Measurements from ENCODE around the gene PI4K2A.

GRCh38 chr10:97715259-97715874, 74.9 kb downstream of the PI4K2A start:
- TF ChIP-seq, protein P1, sequence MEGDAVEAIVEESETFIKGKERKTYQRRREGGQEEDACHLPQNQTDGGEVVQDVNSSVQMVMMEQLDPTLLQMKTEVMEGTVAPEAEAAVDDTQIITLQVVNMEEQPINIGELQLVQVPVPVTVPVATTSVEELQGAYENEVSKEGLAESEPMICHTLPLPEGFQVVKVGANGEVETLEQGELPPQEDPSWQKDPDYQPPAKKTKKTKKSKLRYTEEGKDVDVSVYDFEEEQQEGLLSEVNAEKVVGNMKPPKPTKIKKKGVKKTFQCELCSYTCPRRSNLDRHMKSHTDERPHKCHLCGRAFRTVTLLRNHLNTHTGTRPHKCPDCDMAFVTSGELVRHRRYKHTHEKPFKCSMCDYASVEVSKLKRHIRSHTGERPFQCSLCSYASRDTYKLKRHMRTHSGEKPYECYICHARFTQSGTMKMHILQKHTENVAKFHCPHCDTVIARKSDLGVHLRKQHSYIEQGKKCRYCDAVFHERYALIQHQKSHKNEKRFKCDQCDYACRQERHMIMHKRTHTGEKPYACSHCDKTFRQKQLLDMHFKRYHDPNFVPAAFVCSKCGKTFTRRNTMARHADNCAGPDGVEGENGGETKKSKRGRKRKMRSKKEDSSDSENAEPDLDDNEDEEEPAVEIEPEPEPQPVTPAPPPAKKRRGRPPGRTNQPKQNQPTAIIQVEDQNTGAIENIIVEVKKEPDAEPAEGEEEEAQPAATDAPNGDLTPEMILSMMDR (IDR thresholded peaks at IDR 0.05; ENCODE audit: insufficient read depth, low read length, poor library complexity, severe bottlenecking): no peak
- no peak for TF ChIP-seq EZH2phosphoT487 (conservative IDR thresholded peaks at IDR 0.05; ENCODE audit: low read length)
